COLO668 (cell line): ENCODE data around the gene C12orf42.
"Not testable (repeated sequence)": the region's sequence is repeated elsewhere in the genome, so short reads cannot be mapped to it uniquely, and the experiment has no call there.

Experiments used
- DNase-seq: peaks from one replicate; lab custom pipeline; 2025; ENCODE audit not compliant: unreplicated experiment; lab: John Stamatoyannopoulos, UW

The C12orf42 gene

GRCh38 chr12:103498990-103499389, 3.2 kb upstream of the C12orf42 start:
- no peak for DNase-seq

DNA sequence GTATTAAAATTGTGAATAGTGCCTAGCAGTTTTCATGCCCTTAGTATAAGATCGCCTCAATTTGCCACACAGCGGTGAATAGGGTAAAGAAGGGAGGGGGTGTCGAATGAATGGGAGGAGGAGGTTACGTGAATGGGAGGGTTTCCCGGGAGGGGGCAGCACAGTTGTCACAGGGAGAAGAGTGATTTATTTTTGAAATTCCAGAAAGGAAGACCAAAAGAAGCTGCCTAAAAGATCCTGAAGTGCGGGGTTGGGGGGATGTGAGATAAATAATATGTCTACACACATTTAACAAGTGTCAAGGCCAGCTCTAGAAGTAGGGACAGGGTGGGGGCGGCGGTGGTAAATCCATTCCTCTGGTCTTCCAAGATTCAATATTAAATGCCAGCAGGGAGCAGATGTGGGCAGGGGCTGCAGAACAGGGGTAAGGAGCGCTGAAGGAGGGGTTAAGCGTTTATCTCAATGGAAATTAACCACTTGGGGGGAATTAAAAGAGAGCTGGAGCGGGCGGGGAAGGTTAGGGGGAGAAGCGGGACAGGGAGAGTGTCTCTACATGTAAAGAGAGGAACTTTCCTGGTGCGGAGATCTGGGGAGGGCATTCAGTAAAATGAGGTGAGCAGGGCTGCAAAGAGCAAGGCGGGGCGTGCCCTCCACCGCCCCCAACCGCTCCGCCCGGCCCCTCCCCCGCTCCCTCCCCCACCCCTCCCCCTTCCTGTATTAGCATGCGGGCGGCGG, 867 bp downstream of the C12orf42 start:
- no peak for DNase-seq

DNA sequence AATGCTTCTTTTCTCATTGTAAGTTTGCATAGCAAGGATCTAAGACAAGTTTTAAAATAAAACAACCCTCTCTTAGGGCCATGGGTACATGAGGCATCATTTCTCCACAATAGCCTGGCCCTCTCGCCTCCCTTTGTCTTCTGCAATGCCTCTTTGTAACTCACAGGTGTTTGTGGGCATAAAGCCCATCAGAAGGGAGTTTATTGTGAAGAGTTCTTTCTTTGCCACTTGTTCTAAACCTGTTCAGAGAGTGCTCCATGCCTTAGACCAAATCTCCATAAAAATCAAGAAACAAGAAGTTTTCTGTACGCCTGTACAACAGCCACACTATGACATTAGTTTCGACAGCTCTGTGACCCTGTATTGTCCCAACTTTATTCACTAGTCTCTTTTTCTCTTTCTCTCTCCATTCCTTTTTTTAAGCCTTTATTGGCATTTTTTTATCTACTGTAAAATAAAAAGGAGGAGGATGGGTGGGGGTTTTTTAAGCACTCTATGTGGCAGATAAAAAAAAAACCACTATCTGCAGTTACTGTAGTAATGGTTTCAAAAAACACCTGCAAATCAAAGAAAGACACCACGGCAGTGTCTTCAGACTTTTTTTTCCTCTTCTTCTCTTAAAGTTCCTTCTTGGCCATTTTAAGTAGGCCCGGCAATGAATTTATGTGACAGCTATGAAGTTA, 1.6 kb downstream of the C12orf42 start:
- no peak for DNase-seq

DNA sequence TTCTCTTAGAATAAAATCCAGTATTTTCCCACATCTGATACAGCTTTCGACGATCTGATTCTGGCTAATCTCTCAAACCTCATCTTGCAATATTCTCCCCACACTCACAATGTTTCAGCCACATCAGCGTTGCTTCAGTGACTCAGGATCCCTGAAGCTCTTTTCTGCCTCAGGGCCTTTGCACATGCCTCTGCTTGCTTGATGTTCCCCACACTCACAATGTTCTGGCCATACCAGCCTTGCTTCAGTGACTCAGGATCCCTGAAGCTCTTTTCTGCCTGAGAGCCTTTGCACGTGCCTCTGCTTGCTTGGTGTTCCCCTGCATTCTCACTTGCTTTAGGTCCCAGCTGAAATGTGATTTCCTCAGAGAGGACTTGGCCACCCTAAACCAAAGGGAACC, 2.6 kb downstream of the C12orf42 start:
- DNase-seq: no peak

DNA sequence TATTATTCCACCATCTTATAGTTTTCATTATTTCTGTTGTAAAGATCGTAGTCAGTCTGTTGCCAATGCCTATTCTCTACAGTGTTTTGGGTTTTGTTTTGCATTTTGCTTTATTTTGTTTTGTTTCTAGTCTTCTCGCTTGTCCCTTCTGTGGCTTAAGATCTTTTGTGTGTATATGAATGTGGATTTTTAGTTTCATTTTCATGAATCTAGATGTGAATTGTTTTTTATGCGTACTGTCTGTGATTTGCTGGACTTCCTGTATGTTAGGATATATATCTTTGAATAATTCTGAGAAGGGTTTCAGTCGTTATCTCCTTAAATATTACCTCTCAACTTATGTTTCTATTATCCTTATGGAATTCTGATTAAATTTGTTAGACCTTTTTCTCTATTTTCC, 13.4 kb downstream of the C12orf42 start:
- DNase-seq: no peak

DNA sequence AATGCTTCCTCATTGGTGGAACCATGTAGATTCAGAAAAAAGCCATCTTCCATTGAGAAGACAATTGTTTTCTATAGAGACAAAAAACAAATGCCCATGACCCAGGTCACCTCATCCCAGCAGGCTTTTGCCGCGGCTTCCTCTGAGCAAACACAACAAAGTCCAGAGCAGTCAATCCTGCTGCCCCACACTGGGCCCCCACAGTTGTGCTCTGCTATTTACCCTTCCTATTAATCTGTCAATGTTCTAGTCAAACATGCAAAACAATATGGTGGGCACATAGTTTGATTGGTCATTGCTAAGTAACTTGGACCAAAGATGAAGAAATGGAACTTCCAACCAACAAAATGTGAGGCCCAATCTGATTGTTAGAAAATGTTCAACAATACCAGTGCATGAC, 20.7 kb downstream of the C12orf42 start:
- DNase-seq: no peak

GRCh38 chr12:103470664-103471063, 25.1 kb downstream of the C12orf42 start:
- no peak for DNase-seq

GRCh38 chr12:103469719-103470118, 26.0 kb downstream of the C12orf42 start:
- DNase-seq: no peak

- DNase-seq: no peak
Measured at GRCh38 chr12:103468837-103469236, 26.9 kb downstream of the C12orf42 start.

GRCh38 chr12:103462675-103463074, 33.1 kb downstream of the C12orf42 start:
- DNase-seq: no peak

DNA sequence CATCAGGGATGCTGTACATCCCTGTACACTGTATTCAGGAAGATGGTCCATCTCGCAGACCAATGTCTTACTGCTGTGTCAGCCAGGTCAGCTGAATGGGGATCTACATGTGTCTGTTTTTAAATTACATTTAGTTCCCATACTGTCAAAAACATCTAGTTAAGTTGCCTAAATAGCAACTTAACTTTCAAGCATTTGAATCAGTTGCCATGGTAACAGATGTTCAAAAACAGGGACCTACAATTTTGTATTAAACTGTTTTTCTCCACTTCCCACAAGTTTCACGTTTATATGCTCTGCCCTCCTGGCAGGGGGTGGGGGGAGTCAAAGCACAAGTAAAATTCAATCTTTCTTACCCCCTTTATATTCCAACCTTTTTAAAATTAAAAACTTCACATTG, 38.3 kb downstream of the C12orf42 start:
- DNase-seq: no peak

GRCh38 chr12:103456006-103456405, 39.8 kb downstream of the C12orf42 start:
- DNase-seq: no peak

DNA sequence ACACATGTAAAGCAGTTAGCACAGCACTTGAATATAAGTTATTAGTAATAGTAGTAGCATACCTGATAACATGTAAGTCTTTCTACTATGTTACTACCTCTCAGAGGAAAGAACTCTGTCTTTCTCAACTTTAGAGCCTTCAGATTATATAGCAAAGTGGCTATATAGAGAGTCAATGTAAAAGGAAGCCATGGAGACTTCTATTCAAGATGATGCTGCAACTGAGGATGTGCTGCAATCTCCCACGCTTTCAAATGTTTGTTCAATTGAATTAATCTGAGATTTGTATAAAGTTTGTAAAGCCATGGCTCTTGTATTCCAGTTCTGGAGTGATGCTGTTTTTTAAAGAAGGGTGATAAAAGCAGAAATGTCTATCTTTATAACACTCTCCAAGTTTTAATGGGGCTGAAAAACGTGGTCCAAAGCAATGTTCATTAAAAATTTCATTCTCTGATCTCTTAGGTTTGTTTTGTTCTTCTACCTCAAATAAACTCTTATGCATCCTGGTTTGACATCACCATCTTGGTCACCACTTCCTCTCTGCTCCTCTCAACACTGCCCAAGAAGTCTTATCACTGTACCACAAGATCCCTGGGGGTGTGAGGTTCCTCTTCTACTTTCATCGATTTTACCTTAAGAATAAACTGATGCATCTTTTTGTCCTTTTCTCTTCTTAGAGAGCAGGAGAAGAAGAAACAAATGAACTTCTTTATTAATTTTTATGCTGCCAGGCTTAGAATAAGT, 40.6 kb downstream of the C12orf42 start:
- no peak for DNase-seq

DNA sequence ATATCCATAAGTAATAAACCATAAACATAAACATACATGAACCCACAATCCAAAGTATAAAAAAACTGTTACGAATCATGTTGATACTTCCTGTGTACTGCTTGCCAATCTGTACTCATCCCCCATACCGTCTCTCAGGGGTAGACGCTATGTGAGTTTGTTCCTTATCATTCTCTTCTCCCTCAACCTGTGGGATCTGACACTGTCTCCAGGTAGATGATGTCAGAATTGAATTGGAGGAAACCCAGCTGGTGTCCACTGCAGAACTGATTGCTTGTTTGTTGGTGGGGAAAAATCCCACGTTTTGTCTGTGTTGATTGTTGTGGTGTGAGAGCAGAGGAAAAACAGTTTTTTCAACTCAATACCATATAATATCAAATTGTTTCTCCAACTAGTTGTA, 50.8 kb downstream of the C12orf42 start:
- DNase-seq: no peak

DNA sequence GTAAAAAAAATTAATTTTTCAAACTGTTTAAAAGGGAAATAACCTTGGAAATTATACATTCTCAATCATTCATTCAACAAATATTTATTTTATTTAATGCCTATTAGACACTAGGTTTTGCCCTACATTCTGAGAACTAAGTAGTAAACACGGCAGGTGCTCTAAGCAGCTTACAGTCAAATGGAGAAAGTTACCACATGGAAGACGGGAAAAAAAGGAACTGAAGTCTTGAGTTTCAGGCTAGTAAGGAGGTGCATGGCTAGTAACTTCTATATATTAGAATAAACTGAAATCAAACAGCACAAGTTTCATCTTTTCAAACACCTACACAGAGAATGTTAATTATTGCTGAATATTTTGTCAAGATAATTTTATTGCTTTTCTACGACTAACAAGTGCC, 52.9 kb downstream of the C12orf42 start:
- no peak for DNase-seq

DNA sequence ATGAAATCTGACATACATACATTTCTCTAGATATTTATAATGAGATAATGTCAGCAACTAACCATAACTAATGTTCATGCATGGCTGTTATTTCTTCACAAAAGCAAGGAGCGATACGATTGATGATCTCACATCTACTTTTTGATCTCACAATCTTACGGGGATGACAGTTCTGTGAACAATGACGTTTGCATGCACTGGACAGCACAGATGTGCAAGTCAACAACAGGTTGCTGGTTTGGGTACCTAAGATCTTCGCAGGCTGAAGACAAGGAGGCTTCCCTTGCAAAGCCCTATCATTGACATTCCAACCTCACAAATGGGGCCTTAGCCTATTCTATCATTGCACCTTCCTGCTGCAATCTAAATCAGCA, 53.6 kb downstream of the C12orf42 start:
- DNase-seq: no peak

GRCh38 chr12:103441437-103442181, 54.2 kb downstream of the C12orf42 start:
- no peak for DNase-seq

GRCh38 chr12:103434165-103435105, 61.3 kb downstream of the C12orf42 start:
- DNase-seq: not testable (repeated sequence)

DNA sequence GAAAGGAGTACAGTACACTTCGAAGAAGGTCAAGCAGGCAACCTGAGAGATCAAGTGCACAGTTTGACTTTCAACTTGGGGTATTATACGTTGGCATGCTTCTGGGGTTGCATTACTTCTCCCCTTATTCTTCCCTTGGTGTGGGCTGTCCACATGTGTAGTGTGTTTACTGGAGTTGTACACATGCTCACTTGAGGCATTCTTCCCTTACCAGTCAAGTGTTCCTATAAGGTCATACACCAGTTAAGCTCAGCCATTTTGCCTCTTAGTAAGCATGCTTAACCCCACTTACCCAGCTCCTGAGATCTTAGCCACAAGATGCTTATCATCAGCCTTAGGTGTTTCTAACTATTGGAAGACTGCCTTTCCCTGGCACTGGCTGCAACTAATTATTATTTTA, 63.8 kb downstream of the C12orf42 start:
- DNase-seq: no peak

- DNase-seq: no peak
Measured at GRCh38 chr12:103431387-103431786, 64.4 kb downstream of the C12orf42 start.
